ENCODE results near the gene MOSPD3. TPM values are rescaled to one million over a fixed set of nuclear protein-coding genes. Genes with fewer than 3 reads are reported as not detected.
"Not testable (repeated sequence)": the region's sequence is repeated elsewhere in the genome, so short reads cannot be mapped to it uniquely, and the experiment has no call there.

MOSPD3 gene, protein sequence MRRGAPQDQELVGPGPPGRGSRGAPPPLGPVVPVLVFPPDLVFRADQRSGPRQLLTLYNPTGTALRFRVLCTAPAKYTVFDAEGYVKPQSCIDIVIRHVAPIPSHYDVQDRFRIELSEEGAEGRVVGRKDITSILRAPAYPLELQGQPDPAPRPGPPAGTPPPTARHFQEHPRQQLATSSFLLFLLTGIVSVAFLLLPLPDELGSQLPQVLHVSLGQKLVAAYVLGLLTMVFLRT
- 7.2 and 7.3 TPM in 2 replicates for total RNA-seq (2014; rRNA removed; shearing (Covaris generic))
- polyA plus RNA-seq (2014; cell fraction: nucleus; rRNA removed), result 10.3 and 12.1 TPM in 2 replicates

- peak; percentile 99 for DNase-seq (ENCODE audit: extremely low read depth, low read depth)
These were observed at the start of gene MOSPD3 for GRCh38 chr7:100611983-100612729. MOSPD3 (plus strand) TSS chr7:100612540; CDS start chr7:100612792, 252 bp downstream.

DNA sequence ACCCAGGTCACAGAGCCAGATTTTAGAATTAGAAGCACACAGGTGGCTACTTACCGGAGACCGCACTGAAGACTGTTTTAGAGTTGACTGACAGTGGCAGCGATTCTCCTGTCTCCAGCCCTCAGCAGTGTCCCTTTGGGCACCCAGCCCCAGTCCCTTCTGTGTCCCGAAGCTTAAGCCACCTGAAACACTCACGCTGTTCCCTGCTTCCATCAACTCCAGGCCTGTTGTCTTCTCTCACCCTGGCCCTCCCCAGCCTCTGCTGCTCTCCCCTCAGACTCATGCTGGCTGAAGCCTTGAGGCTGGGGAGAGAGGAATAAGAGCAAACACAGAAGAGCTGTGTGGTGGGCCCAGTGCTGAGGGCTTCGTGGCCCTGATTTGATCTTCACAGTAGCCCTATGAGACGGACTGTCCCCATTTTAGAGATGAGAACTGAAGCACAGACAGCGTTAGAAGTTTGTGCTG lies 49.2 kb upstream of the MOSPD3 start:
- no peak for DNase-seq (ENCODE audit: extremely low read depth, low read depth)

GRCh38 chr7:100563809-100564400 lies 48.4 kb upstream of the MOSPD3 start:
- peak; percentile 51 for DNase-seq (ENCODE audit: extremely low read depth, low read depth)

GRCh38 chr7:100564405-100564804 lies 47.9 kb upstream of the MOSPD3 start:
- DNase-seq (ENCODE audit: extremely low read depth, low read depth), result not testable (repeated sequence)

DNA sequence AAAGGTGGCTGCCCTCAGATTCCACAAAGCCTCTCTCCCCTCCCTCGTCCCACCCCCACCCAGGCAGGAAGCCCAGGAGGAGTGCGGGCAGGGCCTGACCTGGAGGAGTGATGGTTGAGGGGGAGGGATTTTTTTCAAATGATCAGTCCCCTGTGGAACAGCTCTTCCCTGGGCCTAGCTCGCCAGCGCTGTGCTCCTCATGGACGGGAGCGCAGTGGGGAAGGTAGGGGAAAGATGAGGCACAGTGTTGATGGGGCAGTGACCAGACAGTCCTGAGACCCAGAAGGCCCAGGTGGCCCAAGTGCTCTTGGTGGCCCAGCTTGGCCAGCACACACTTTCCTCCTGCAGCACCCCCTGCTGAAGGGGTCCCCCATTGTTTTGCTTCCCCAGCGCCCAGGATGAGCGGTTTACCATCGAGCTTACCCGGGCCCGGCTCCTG lies 47.2 kb upstream of the MOSPD3 start:
- DNase-seq (ENCODE audit: extremely low read depth, low read depth), result no peak

DNA sequence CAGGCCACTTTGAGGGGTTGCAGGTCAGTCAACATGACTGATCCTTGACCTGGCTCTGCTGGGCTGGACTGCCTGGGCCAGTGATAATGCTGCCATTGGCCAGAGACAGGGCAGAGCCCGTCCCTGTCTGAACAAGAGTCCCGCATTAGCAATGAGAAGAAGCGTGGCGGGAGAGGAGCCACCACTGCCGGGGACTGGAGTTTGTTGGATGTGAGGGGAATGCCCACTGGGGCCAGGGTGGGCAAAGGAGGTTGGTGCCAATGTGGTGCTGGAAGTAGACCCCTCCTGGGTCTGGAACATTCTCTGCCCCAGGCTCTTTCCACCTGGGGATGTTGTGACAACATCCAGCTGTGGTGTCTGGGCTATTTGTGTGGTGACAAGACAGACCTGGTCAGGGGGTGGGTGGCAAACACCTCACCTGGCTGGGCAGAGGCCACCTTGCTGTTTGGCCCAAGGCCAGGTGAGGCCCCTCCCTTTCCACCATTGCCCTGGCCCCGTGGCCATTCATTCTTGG lies 46.3 kb upstream of the MOSPD3 start:
- no peak for DNase-seq (ENCODE audit: extremely low read depth, low read depth)

DNA sequence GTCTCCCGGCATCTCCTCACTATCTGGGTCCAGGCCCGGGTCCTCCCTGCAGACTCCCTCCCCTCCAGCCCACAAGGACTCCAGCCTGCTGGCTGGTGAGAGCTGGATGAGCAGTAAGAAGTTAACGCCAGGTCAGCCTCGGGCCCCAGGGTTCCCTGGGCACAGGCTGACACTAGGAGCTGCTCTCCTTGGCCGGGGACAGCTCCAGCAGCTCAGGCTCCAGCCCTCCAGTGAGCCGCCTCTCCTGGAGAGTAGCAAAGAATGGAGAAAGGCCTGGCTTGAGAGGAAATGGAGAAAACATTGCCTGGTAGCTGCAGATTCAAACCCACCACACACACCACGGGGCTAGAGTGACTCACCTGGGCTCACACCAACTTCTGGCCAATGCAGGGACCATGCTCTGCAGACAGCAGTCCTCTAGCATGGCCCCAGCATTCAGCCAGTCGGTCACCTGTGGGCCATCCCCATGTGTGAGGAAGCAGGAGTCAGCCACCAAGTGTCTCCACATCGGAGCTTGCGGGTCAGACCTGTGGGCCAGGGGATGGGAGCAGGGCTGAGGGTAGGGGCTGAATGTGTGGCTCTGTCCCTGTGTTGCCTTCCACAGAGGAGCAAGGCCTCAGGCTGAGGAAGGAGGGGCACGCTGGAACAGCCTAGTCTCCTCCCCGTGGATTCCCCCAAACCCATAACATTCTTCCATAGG lies 45.2 kb upstream of the MOSPD3 start:
- no peak for DNase-seq (ENCODE audit: extremely low read depth, low read depth)

DNA sequence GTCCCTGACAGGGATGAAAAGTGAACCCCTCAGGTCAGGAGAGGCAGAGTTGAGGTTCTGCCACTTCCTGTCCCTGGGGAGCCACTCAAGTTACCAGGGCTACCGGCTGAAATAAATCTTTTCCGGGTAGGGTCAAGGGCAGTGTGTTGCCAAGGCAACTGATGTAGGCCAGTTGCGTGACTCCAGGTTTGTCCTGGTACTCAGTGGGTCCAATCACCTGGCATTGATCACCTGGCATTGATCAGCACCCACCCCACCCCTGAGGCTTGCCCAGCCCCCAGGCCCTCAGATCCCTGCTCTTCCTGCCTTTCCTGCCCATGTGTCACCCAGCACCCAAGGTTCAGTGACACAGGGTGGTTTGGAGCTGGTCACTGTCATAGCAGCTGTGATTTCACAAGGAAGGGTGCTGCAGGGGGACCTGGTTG lies 44.6 kb upstream of the MOSPD3 start:
- DNase-seq (ENCODE audit: extremely low read depth, low read depth), result no peak

DNA sequence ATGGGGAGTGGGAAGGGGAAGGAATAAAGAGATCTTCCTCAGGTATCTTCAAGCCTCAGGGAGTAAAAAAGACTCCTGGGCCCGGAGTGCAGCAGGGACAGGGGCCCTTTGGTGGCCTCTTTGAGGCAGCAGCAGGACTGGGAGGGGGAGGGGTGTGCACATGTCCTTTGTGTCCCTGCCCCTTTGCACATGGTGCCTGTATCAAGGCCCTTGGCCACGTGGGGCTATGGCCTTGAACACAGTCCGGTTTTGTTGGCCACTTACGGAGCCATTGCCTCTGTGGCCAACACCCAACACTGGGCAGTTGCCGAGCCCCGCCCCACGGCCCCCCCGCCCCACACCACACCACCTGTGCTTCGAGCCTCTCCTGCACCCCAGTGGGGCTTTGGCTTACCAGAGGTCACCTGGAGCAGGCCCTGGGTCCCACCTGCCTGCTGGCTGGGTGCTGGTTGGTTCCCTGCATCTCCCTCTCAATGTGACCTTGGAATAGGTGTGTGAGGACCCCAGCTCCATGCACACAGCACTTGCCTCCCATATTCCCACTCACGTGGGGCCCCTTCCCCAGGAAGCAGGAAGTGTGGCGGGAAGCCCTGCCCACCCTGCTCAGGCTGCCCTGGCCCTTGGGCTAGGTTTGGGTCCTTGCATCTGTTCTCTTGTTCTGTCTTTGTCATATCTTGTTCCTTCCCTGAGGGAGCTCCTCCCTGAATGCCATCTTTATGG lies 44.0 kb upstream of the MOSPD3 start:
- DNase-seq (ENCODE audit: extremely low read depth, low read depth), result no peak

DNA sequence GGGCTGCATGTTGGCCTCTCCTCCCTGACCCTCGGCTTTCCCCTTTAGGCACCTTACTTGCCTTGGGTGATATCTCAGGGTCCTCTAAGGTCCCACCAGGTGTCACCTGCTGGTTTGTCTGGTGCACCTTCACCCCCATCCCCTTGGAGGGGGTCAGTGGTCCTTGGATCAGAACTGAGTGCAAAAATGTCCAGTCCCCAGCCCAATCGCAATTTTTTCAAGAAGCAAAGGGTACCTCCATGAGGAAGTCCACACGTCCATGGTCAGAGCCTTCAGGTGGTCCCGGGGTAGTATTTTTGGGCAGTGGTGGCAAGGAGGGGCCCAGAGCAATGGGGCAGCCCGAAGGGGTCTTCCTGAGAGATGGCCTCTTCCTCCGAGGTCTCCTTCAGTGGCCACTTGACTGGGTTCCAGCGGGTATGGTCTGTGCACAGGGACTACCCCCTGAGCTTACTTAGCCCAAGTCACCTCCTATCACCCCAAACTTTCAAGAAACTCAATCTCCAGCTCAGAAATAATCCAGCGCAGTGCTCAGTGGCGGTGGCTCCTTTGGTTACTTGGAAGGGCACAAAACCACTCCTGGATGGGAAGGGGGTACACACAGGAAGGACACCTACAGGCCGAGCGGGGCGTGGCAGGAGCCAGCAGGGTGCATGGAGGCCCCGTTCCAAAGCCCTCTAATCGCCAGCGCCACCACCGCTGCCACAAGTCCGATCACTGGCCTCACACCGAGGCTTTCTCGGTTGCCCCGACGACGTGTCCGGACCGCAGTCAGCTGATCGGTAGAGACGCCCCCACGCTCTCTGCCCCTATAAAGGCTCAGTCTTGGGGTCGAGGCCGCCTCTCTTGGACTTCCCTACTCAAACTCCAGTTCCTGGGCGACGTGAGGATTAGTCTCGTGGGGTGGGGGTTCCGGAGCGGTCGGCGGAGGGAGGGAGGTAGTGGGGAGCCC lies 43.2 kb upstream of the MOSPD3 start:
- no peak for DNase-seq (ENCODE audit: extremely low read depth, low read depth)

GRCh38 chr7:100570954-100571828 lies 41.1 kb upstream of the MOSPD3 start:
- no peak for DNase-seq (ENCODE audit: extremely low read depth, low read depth)

GRCh38 chr7:100571829-100572116 lies 40.6 kb upstream of the MOSPD3 start:
- DNase-seq (ENCODE audit: extremely low read depth, low read depth), result no peak

DNA sequence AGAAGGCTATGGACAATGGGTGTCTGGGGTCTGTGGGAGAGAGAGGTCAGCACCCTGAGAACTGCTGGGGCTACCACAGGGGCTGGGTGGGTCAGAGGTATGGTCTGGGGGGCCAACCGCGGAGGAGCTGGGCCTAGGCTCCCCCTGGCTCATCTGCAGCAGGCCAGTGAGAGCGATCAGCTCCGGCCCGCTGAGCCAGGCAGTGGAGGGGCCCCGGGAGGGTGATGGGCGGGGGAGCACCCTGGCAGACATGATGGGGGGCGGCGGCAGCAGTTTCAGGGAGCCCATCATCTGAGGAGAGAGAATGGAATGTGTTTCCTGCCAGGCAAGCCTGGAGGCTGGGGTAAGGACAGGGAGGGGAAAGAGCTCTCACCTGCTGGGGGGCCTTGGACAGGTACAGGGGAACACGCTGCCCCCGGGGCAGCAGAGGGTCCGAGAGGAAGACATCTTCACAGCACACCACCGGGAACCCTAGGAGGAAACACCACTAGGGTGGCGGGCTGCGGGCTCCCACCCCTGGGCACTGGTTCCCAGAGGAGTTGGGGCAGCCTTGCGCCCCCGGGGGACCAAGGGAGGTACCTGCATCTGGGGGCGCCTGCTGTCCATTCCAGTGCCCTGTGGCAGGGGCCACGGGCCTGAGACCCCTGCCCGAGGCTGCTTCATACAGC lies 39.9 kb upstream of the MOSPD3 start:
- DNase-seq (ENCODE audit: extremely low read depth, low read depth), result no peak

GRCh38 chr7:100572949-100573675 lies 39.2 kb upstream of the MOSPD3 start:
- no peak for DNase-seq (ENCODE audit: extremely low read depth, low read depth)

DNA sequence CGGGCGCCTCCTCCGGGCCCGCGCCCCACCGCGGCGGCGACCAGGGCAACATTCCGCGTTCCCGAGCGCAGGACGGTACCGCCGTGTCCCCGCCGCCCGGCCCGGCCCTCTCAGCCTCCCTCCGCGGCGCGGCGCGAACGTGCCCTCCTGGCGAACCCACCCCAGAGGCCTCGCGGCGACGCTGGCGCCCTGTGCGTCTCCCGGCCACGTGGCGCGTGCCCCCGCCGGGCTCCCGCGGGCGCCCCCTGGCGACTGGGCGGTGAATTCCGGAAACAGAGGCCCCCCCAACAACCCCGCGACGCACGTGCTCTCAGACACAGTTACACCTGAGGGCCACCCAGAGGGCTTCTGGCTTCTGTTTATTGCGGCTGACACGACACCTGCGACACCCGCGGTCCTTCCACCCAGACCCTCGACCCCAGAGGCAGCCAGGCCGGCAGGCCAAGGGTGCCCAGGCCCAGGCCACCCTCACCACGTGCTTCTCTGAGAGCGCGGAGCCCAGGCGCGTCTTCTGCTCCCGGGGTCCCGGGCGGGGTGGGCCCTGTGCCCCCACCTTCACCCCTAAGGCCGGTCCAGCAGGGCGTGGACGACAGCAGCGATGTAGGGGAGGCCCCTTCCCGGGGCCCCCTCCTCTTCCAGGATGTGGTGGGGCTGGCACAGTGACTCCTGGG lies 38.5 kb upstream of the MOSPD3 start, which contains the start of gene SAP25:
TSS of gene SAP25 (minus strand) at position 210 of the 671 bp plus-strand sequence. CDS start at position 52, 158 bp downstream.
- DNase-seq (ENCODE audit: extremely low read depth, low read depth), result no peak
